ENCODE results near the gene CD74.

Gene CD74

GRCh38 chr5:150399524-150400211, 13.0 kb downstream of the CD74 start:
- no peak for TF ChIP-seq CTCF (IDR thresholded peaks at IDR 0.05; ENCODE audit: insufficient read depth, low read length, poor library complexity, severe bottlenecking)
- TF ChIP-seq EZH2phosphoT487 (conservative IDR thresholded peaks at IDR 0.05; ENCODE audit: low read length) = no peak
- no peaks in the 10 kb centered on the region for H3K27me3 ChIP-seq (ENCODE audit: low read length)
- no peak overlapping the region for H3K9ac ChIP-seq (ENCODE audit: low read length)
- no peaks in the 10 kb centered on the region for H3K9me3 ChIP-seq (ENCODE audit: insufficient read depth, low read length)
- H3K4me3 ChIP-seq (ENCODE audit: insufficient read depth, low read length, poor library complexity, severe bottlenecking) = no peak overlapping the region
- H3K9me2 ChIP-seq (replicated peaks; ENCODE audit: insufficient read depth, low read length) = no peaks in the 10 kb centered on the region
- H3K27ac ChIP-seq (ENCODE audit: low read depth, low read length) = peak overlapping the region; percentile 46; the same call in 1 of the 2 replicates
- H4K20me1 ChIP-seq (ENCODE audit: low read depth, low read length) = no peaks in the 10 kb centered on the region
- peaks cover 5% of the 10 kb centered on the region for H3K36me3 ChIP-seq (ENCODE audit: low read length)
- H2AFZ ChIP-seq (ENCODE audit: low read depth, low read length, severe bottlenecking) = no peak overlapping the region
- H3K4me2 ChIP-seq (ENCODE audit: low read depth, low read length, poor library complexity, severe bottlenecking) = no peak overlapping the region
- H3K79me2 ChIP-seq (ENCODE audit: insufficient read depth, low read length) = no peaks in the 10 kb centered on the region
- H3F3A ChIP-seq (ENCODE audit: insufficient read depth) = peaks cover 65% of the 10 kb centered on the region

GRCh38 chr5:150398722-150399523, 13.8 kb downstream of the CD74 start:
- Histone ChIP-seq H3K9ac (ENCODE audit: low read length) (no peak overlapping the region), H3K36me3 (ENCODE audit: low read length) (peaks cover 2% of the 10 kb centered on the region), H4K20me1 (ENCODE audit: low read depth, low read length) (no peaks in the 10 kb centered on the region), H3K9me2 (replicated peaks; ENCODE audit: insufficient read depth, low read length) (no peaks in the 10 kb centered on the region), H3F3A (ENCODE audit: insufficient read depth) (peaks cover 61% of the 10 kb centered on the region), H3K4me2 (ENCODE audit: low read depth, low read length, poor library complexity, severe bottlenecking) (no peak overlapping the region), H3K4me3 (ENCODE audit: insufficient read depth, low read length, poor library complexity, severe bottlenecking) (no peak overlapping the region), H3K27me3 (ENCODE audit: low read length) (no peaks in the 10 kb centered on the region), H3K27ac (ENCODE audit: low read depth, low read length) (peak overlapping the region; percentile 38), H3K9me3 (ENCODE audit: insufficient read depth, low read length) (no peaks in the 10 kb centered on the region), H3K79me2 (ENCODE audit: insufficient read depth, low read length) (no peaks in the 10 kb centered on the region), H2AFZ (ENCODE audit: low read depth, low read length, severe bottlenecking) (no peak overlapping the region)
- peak; percentile 67 for TF ChIP-seq CTCF (IDR thresholded peaks at IDR 0.05; ENCODE audit: insufficient read depth, low read length, poor library complexity, severe bottlenecking)
- no peak for TF ChIP-seq EZH2phosphoT487 (conservative IDR thresholded peaks at IDR 0.05; ENCODE audit: low read length)

GRCh38 chr5:150397782-150398721, 14.7 kb downstream of the CD74 start:
- Histone ChIP-seq H3K4me3 (ENCODE audit: insufficient read depth, low read length, poor library complexity, severe bottlenecking) (no peak overlapping the region), H3K79me2 (ENCODE audit: insufficient read depth, low read length) (no peaks in the 10 kb centered on the region), H3K27ac (ENCODE audit: low read depth, low read length) (peak overlapping the region; percentile 38; the same call in 1 of the 2 replicates), H3K9me2 (replicated peaks; ENCODE audit: insufficient read depth, low read length) (no peaks in the 10 kb centered on the region), H3K4me2 (ENCODE audit: low read depth, low read length, poor library complexity, severe bottlenecking) (no peak overlapping the region), H3F3A (ENCODE audit: insufficient read depth) (peaks cover 55% of the 10 kb centered on the region), H4K20me1 (ENCODE audit: low read depth, low read length) (no peaks in the 10 kb centered on the region), H3K9me3 (ENCODE audit: insufficient read depth, low read length) (no peaks in the 10 kb centered on the region), H3K9ac (ENCODE audit: low read length) (no peak overlapping the region), H3K27me3 (ENCODE audit: low read length) (no peaks in the 10 kb centered on the region), H3K36me3 (ENCODE audit: low read length) (no peaks in the 10 kb centered on the region), H2AFZ (ENCODE audit: low read depth, low read length, severe bottlenecking) (no peak overlapping the region)
- TF ChIP-seq EZH2phosphoT487 (conservative IDR thresholded peaks at IDR 0.05; ENCODE audit: low read length) = no peak
- TF ChIP-seq CTCF (IDR thresholded peaks at IDR 0.05; ENCODE audit: insufficient read depth, low read length, poor library complexity, severe bottlenecking) = no peak

Data from SU-DHL-6 (cell line).